ENCODE measurements around the gene PITPNM3.
"Not testable (repeated sequence)": the region's sequence is repeated elsewhere in the genome, so short reads cannot be mapped to it uniquely, and the experiment has no call there.

Gene PITPNM3

GRCh38 chr17:6501359-6501758, 55.0 kb downstream of the PITPNM3 start:
- no peak for DNase-seq (ENCODE audit: low read depth)

DNA sequence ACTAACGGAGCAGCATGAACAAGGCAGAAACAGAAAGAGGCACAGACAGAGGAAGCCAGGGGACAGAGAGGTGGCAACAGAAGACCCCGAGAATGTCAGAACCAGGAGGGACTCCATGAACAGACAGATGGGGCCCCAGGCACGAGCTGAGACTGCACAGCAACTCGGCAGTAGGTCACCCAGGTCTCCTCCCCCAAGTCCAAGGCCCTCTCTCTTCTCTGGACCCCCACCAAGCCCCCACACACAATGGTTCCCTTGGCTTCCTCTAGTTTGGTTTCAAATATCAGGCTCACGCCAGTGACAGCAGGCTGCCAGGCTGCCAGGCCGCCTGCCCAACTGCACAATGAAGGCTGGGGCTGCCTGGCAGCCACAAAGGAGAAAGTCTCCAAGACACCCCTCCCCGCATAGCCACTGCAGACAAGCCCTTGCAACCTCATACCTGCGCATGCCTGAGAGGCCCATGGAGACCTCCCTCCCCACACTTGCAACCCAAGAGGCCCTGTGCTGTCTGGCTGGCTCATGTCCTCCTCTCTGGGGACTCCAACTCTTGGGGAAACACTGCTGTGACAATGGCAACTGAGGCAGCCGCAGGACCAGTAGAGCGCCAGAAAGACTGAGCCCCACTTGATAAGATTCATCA, 57.3 kb downstream of the PITPNM3 start:
- DNase-seq (ENCODE audit: low read depth) = no peak

- DNase-seq (ENCODE audit: low read depth) = no peak
Observed at GRCh38 chr17:6498356-6498755, 58.0 kb downstream of the PITPNM3 start.

DNA sequence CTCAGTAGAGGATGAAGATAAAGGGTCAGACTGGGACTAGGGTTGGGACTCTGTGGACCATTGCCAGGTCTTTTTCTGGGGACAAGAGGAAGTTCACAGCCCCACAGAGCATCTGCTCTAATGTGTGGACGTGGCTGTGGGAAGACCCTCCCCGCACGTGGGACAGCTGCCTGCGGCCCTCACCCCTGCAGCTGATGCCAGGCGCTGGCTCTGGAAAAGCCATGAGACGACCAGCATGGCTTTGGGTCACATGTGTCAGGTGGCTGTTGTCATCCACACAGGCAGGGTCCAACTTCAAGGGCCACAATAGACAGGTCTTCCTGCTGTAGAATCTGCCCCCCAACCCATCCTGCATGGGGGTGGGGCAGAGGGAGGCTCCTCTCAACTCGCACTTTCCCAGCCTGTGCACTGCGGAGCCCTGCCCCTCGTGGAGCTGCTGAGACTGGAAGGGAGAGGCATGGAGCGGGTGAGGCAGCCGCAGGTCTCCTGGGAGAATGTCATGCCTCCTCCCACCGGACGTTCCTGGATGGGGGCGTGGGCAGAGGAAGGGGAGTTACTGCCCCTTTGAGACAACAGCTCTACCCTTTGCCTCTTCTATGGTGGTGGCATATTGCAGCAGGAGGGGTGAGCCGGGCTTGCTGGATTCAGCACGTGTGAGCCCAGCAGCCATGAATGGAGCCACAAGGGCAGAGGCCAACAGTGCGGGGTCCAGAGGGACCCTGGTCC, 58.7 kb downstream of the PITPNM3 start:
- no peak for DNase-seq (ENCODE audit: low read depth)

GRCh38 chr17:6496640-6497441, 59.5 kb downstream of the PITPNM3 start:
- DNase-seq (ENCODE audit: low read depth) = no peak

- no peak for DNase-seq (ENCODE audit: low read depth)
Observed at GRCh38 chr17:6496116-6496481, 60.3 kb downstream of the PITPNM3 start.

DNA sequence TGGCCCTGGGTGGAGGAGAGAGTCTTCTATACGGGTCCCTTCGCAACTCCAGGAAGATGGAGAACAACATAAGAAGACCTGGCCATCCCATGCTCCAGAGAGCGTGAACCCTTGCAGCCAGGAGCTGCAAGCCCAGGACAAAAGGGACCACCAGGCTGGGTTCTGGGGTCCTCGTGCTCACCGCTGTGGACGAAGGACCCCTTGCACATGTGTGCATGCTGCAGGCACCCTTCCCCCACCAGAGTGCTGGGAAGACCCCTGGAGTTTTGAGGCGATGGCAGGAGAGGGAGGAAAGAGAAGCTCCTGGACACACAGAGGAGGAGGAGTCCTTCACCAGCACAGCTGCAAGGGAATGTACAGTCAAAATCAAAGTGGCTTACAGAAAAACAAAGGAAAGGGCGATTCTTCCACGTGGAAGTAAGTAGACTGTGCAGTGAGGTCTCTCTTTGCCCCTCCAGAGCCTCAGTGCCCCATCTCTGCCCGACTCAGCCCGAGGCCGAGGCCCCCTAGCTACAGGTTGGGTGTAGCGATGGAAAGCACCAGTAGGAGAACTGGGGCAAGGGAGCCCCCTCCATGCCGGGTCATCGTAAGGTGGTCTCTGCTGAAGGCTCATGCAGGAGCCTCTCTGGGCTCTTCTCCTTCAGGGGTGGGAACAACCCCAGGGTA, 60.8 kb downstream of the PITPNM3 start:
- no peak for DNase-seq (ENCODE audit: low read depth)

GRCh38 chr17:6494239-6494941, 62.0 kb downstream of the PITPNM3 start:
- no peak for DNase-seq (ENCODE audit: low read depth)

DNA sequence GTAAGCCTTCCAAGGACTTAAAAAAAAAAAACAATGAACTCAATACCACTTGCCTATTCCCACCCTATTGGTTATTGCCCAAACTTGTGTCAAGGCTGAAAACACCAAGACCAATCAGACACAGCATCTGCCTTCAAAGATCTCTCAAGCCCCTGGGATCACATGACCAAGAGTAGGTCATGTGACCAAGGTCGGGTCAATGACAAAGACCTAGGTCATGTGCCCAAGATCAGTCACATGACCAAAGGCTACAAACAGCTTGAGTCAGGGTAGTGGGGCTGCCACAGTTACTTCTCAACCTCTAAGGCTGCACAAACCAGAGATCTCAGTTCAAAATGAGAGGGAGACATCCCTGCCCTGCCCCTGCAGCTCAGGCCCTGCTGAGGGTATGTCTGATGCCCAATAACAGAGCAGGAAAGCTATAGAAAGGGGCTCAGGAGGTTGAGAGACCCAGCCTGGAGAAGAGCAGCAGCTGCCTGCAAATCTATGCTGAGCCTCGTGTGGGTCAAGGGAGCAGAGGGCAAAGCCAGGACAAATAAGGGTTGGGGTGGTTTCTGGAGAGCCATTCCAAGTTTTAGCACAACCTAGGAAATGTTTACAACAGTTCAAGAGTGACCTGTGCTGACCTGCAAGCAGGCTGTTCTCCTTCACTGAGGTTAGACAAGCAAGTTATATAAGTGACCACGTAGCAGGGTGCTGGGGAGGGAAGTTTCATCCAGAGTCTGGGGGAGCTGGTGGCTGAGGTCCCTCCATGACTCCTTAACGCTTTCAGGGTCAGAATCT, 63.3 kb downstream of the PITPNM3 start:
- no peak for DNase-seq (ENCODE audit: low read depth)

- DNase-seq (ENCODE audit: low read depth) = no peak
Observed at GRCh38 chr17:6491071-6491700, 65.2 kb downstream of the PITPNM3 start.

- DNase-seq (ENCODE audit: low read depth) = no peak
Observed at GRCh38 chr17:6489016-6489550, 67.3 kb downstream of the PITPNM3 start.

DNA sequence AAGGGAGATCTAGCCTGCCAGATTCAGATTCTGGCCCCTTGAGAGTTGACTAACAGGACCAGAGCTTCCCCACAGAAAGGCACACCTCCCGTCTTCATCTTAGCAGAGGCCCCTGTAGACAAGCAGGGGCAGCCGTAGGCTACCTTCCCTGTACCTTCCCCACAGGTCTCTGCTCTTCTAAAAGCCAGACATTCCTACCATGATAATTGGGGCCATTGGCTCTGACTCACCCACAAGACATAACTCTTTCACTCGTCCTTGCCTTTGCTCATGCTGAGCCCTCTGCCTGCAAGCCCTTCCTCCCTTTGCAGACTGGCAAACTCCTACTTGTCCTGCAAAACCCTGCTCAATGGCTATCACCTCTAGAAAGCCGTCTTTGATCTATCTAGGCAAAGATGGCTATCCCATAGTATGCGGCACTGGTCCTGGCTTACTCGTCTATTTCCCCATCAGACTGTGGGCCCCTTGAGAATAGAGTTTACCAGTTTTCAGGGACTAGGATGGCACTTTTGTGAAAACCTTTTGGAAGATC, 68.3 kb downstream of the PITPNM3 start:
- DNase-seq (ENCODE audit: low read depth) = no peak

- DNase-seq (ENCODE audit: low read depth) = no peak
Observed at GRCh38 chr17:6487251-6488007, 68.9 kb downstream of the PITPNM3 start.

- DNase-seq (ENCODE audit: low read depth) = no peak
Observed at GRCh38 chr17:6485646-6486412, 70.5 kb downstream of the PITPNM3 start.

- no peak for DNase-seq (ENCODE audit: low read depth)
Observed at GRCh38 chr17:6483507-6483906, 72.8 kb downstream of the PITPNM3 start.

DNA sequence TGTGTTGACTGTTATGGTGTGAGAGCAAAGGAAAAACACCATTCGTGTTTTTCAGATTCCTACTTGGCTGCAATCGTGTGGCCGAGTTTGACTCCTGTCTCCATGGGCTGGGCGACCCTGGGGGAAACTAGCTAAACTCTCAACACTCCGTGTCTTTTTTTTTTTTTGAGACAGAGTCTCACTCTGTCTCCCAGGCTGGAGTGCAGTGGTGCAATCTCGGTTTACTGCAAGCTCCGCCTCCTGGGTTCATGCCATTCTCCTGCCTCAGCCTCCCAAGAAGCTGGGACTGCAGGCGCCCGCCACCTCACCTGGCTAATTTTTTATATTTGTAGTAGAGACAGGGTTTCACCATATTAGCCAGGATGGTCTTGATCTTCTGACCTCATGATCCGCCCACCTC, 73.6 kb downstream of the PITPNM3 start:
- not testable (repeated sequence) for DNase-seq (ENCODE audit: low read depth)

- no peak for DNase-seq (ENCODE audit: low read depth)
Observed at GRCh38 chr17:6482105-6482455, 74.3 kb downstream of the PITPNM3 start.

DNA sequence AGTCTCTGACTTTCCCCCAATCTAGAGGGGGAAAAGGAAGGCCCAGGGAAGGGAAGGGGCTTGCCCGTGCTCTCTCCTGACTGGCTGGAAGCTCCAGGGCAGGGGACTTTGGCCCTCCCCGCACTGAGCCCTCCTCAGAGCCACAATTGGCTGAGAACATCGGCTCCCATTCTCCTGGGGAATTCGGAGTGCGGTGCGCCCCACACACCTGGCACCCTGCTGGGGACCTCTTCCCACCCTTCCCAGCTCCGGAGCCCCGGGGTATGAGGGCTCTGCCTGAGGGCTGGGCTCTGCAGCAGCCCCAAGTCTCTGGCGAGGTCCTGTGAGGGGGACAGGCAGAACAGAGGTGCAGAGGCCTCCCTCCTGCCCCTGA, 76.1 kb downstream of the PITPNM3 start:
- no peak for DNase-seq (ENCODE audit: low read depth)
